Activated T-cell treated with anti-CD3 and anti-CD28 coated beads for 4 hours (primary cell): ENCODE data around the gene STYK1.

Experiments
- DNase-seq: peaks from one replicate; pipeline ENCODE4 v3.0.0-alpha.2; 2020

The STYK1 gene

DNA sequence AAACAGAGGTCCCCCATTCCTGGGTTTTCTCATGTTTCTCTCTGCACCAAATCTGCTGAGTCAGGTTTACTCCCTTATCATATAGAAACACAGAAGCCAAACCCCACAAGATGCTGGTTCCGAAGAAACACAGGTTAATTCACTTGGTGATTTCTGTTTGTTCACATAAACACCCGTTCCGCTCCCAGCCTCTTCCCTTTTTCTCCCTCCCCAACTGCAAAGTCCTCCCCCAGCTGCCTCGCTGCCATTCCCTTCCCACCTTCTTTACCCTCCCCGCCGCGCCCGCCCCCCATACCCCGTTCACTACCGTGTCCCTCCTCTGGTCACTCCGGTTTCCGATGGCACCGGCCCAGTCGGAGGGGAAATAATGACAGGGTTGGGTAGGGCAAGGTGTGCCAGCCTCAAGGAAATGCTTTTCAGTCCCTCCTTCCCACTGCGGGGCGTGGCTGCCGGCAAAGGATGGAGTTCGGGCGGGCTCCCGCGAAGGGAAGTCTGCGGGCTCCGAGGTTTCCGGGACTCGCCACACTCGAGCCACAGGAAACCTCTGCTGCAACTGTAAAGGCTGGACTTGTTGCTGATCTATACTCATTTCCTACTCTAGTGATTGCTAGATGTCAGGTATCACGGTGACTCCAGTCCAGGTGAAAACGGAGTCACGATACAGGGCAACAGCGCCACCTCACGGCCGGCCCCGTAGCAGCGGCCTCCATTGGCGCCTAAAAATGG, at the start of gene STYK1:
Gene STYK1, minus strand, starts transcription at position 394 of the 726 bp plus-strand sequence. CDS start 39,434 bp downstream, outside the sequence.
- peak; percentile 63 for DNase-seq

- DNase-seq = peak; percentile 15
Observed at GRCh38 chr12:10722905-10723746, 49.3 kb upstream of the STYK1 start, which contains the start of gene YBX3. Gene YBX3, minus strand, starts transcription at chr12:10723323. Its CDS starts 212 bp downstream, at chr12:10723111.

GRCh38 chr12:10722502-10722904, 48.7 kb upstream of the STYK1 start:
- peak; percentile 41 for DNase-seq

- DNase-seq = peak; percentile 48
Observed at GRCh38 chr12:10721651-10722501, 48.0 kb upstream of the STYK1 start.

GRCh38 chr12:10720974-10721650, 47.3 kb upstream of the STYK1 start:
- no peak for DNase-seq

- DNase-seq = no peak
Observed at GRCh38 chr12:10719482-10719881, 45.6 kb upstream of the STYK1 start.

GRCh38 chr12:10718279-10718821, 44.5 kb upstream of the STYK1 start:
- no peak for DNase-seq

DNA sequence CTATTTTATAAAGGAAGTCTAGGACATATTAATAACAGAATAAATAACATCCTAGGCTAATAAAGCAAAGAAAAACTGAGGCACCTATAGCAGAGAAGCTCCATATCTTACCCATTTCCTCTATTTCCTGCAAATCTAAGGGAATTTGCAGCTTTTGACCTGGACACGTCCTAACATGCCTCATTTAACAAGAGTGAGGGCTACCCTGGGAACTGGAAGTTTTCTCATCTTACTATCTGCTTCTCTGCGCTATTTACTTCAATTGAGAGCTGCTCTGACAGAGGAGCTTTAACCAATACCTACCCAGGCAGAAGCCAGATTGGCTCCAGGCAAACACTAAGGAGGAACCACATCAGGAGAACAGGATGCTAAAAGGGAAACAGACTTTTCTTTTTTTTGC, 43.6 kb upstream of the STYK1 start:
- DNase-seq = no peak

- no peak for DNase-seq
Observed at GRCh38 chr12:10716704-10717315, 43.0 kb upstream of the STYK1 start.

DNA sequence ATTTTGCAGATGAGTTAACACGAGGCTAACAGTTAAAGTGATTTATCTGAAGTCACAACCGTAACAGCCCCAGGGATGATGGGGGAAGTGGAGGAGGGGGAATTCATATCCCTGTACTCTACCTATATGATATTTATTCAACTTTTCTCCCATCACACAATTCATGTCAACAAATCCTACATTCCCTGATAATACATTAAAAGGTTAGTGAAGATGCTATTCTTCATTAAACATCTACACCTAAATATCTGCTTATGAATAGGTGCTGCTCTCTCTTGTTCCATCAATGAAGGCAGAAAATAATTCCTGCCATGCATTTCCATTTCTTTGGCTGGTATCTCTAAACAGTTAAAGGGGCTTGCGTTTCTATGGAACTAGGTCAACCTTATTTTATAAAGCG, 42.4 kb upstream of the STYK1 start:
- DNase-seq = no peak

- DNase-seq = no peak
Observed at GRCh38 chr12:10715491-10715890, 41.6 kb upstream of the STYK1 start.

DNA sequence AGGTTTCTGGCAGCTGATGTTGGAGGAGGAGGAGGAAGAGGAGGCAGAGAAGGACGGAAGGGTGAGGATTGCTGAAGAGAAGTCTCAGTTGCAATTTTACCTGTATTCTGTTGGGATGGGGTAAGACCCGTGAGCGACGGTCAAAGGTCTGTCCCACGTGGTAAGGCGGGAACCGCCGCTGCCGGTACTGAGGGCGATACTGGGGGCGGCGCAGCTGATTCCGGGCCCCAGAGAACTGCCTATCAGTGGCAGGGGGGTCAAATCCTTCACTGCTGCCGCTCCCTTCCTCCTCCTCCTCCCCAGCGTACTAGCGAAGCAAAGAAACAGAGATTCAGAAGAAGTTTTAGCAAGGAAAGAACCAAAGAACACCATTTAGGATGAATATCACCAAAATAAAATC, 36.0 kb upstream of the STYK1 start:
- no peak for DNase-seq

GRCh38 chr12:10708862-10709261, 35.0 kb upstream of the STYK1 start:
- no peak for DNase-seq

- no peak for DNase-seq
Observed at GRCh38 chr12:10705655-10706054, 31.8 kb upstream of the STYK1 start.

GRCh38 chr12:10701843-10702242, 28.0 kb upstream of the STYK1 start:
- no peak for DNase-seq

GRCh38 chr12:10701131-10701681, 27.4 kb upstream of the STYK1 start:
- peak; percentile 7 for DNase-seq

DNA sequence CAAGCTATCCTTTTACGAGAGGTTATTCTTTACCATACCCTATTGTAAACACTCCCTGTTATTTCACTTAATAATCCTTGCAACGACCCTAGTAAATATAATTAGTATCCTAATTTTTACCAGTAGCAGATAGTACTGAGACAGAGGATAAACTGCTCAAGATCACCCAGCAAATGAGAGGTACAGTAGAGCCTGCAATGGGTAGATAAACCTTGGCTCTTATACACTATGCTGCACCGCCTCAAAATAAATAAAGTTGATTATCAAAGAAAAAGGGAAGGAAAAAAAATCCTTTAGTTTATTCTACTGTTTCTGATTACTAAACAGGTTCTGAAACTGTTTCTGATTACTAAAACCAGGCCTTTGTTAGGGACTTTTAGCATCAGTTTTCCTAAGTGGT, 26.7 kb upstream of the STYK1 start:
- no peak for DNase-seq

DNA sequence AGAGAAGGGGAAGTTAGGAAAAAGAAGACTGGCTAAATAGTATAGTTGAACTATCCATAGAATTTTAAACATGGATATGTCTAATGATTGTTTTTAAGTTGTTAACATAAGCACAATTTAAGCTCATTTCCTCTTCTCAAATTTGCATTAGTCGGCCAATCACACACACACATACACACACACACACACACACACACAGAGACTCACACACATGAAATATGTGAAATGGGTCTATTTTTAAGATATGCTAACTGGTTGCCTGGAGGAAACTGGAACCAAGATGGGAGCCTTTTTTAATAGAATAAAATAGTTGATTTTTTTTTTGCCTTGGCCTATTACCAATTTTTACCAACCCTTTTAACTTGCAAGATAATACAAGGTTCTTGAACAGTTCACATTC, 24.0 kb upstream of the STYK1 start:
- DNase-seq = no peak

- DNase-seq = no peak
Observed at GRCh38 chr12:10697156-10697555, 23.3 kb upstream of the STYK1 start.

GRCh38 chr12:10690906-10691305, 17.1 kb upstream of the STYK1 start:
- DNase-seq = no peak

DNA sequence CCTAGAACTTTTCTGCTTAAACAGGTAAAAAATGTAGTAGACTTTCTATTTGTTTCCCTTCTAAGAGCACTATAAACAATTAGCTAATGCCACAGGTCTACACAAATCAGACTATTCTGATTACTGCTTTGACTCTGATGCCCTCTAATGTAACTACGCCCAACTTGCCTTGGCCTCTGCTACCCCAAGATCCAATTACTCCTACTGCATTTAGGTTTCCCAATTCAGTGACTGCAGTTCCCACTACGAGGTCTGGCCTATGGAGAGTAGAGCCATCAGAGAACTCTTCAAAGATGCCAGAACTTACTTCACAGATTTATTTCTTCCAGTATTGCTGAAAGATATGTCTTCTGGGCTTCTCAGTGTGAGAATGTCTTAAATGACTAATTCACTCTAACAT, 15.3 kb upstream of the STYK1 start:
- no peak for DNase-seq
